GM21447 (cell line): ENCODE data around the gene ANKHD1.
"Not testable (repeated sequence)": the region's sequence is repeated elsewhere in the genome, so short reads cannot be mapped to it uniquely, and the experiment has no call there.

Experiments used
- ATAC-seq: cut with Tn5 transposase; IDR thresholded peaks from one replicate; pipeline ENCODE4 v1.9.1; 2021; ENCODE audit not compliant: unreplicated experiment

Gene ANKHD1

DNA sequence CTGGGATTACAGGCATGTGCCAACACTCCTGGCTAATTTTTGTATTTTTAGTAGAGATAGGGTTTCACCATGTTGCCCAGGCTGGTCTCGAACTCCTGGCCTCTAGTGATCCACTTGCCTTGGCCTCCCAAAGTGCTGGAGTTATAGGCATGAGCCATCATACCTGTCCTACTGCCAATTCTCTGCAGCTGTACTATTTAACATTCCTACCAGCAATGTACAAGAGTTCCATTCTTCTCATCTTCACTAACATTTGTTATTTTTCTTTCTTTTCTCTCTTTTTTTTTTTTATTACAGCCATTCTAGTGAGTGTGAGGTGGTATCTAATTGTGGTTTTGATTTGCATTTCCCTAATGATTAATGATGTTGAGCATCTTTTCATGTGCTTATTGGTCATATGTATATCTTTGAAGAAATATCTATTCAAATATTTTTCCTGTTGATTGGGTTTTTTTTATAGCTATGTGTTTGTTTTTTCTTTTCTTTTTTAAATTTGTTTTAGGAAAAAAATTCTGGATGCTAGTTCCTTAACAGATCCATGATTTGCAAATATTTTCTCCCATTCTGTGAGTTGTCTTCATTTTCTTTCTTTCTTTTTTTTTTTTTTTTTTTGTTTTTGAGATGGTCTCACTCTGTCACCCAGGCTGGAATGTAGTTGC lies 17.4 kb downstream of the ANKHD1 start:
- no peak for ATAC-seq

DNA sequence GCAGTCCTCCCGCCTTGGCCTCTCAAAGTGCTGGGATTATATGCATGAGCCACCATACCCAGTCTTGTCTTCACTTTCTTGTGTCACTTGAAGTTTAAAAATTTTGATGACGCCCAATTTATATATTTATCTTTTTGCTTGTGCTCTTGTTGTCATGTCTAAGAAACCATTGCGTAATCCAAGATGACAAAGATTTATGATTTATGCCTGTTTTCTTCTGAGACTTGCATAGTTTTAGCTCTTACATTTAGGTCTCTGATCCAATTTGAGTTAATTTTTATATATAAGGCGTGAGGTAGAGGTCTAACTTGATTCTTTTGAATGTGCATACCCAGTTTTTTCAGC lies 18.6 kb downstream of the ANKHD1 start:
- ATAC-seq: no peak

DNA sequence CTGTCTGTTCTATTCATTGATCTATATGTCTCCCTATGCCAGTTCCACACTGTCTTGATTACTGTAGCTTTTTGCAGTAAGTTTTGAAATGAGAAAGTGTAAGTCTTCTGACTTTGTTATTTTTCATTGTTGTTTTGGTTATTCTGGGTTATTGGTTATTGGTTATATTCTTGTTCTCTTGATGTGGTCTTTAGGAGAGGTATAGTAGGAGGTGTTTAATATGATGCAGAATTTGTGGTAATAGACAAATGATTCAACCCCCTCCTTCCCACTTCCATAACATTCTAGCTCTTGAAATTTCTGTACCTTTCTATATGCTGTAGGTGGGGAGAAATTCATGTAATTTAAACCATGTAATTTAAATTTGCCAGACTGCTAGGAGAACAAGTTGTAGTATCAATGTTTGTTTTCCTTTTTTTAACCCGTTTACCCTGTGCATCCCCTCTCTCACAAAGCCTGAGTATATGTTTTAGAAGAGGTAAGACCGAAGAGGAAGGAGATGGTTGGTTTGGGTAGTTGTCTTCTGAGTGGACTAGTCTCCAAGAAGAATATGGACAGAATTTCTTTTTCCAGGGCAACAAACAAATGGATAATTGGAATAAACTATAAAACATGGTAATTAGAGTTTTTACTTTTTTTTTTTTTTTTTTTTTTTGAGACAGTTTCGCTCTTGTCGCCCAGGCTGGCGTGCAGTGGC lies 19.2 kb downstream of the ANKHD1 start:
- ATAC-seq: no peak

DNA sequence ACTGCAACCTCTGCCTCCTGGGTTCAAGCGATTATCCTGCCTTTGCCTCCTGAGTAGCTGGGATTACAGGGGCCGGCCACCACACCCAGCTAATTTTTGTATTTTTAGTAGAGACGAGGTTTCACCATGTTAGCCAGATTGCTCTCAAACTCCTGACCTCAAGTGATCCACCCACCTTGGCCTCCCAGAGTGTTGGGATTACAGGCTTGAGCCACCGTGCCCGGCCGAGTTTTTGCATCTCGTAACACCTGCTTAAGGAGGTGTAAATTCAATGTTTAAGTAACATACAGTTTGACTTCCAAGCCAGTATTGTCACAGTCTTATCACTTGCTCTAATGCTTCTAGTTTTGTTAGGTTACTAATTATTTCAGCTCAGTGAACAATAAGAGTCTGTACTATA lies 19.7 kb downstream of the ANKHD1 start:
- not testable (repeated sequence) for ATAC-seq

DNA sequence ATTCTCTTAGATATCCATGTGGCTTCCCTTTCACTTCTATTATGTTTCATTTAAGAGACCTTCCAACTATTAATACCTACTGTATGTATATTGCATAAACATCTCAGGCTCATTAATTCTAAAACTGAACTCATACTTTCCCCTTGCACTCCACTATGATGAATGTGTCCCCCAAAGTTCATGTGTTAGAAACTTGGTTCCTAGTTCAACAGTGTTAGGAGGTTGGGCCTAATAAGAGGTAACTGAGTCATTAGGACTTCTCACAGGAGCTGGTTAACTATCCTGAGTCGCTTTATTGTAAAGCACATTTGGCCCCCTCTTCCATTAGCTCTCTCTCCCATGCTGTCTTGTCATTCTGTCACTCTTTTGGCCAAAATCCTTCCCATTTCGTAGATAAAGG lies 22.0 kb downstream of the ANKHD1 start:
- no peak for ATAC-seq

DNA sequence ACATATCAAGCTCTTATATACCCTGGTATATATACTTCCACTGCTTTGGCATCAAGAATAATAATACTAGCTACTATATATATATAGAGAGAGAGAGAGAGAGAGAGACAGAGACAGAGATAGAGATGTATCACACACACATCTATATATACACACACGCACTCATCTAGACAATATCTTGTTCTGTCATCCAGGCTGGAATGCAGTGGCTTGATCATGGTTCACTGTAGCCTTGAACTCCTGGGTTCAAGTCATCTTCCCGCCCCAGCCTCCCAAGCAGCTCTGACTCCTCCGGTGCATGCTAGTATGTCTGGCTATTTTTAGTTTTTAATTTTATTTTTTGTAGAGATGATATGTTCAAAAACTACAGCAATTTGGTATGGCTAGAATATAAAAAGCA lies 22.5 kb downstream of the ANKHD1 start:
- no peak for ATAC-seq

DNA sequence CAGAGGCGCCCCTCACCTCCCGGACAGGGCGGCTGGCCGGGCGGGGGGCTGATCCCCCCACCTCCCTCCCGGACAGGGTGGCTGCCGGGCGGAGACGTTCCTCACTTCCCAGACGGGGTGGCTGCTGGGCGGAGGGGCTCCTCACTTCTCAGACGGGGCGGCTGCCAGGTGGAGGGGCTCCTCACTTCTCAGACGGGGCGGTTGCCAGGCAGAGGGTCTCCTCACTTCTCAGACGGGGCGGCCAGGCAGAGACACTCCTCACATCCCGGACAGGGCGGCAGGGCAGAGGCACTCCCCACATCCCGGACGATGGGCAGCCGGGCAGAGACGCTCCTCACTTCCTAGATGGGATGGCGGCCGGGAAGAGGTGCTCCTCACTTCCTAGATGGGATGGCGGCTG lies 26.1 kb downstream of the ANKHD1 start:
- ATAC-seq: not testable (repeated sequence)

DNA sequence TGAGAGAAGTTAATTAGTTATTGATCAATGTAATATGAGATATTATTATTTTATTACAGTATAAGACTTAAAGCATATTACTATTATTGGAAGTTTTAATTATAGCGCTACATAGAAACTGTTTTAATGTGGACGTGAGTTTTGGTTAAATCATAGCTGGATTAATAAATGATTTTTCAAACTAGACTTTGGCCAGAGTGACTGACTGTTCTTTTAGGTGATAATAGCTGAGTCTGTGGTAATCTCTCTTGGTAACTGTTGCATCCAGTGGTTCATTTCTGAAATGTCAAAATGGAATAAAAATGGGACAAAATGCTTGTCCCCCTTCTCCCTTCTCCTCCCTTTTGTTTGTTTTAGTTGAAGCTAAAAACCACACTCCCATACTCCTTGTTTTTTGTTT lies 28.1 kb downstream of the ANKHD1 start:
- ATAC-seq: no peak

DNA sequence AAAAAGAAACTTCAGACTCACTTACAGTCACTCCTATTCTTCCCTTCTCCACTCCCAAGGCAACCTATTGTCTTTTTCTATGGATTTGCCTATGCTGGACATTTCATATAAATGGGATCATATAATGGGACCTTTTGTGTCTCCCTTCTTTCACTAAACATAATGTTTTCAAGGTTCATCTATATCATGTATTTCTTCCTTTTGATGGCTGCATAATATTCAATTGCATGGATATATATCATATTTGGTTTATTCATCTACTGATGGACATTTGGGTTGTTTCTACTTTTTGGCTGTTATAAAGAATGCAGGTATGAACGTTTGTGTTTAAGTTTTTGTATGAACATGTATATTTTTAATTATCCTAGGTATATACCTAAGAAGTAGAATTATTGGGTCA lies 30.6 kb downstream of the ANKHD1 start:
- ATAC-seq: no peak

DNA sequence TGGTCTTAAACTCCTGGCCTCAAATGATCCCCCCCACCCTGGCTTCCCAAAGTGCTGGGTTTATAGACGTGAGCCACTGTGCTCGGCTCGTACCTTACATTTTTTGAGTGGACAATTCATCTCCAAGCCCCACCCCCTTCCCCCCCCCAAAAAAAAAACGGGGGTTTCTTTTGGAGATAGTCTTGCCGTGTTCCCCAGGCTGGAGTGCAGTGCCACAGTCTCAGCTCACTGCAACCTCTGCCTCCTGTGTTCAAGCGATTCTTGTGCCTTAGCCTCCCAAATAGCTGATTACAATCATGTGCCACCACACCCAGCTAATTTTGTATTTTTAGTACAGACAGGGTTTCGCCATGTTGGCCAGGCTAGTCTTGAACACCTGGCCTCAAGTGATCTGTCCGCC lies 31.3 kb downstream of the ANKHD1 start:
- ATAC-seq: no peak

DNA sequence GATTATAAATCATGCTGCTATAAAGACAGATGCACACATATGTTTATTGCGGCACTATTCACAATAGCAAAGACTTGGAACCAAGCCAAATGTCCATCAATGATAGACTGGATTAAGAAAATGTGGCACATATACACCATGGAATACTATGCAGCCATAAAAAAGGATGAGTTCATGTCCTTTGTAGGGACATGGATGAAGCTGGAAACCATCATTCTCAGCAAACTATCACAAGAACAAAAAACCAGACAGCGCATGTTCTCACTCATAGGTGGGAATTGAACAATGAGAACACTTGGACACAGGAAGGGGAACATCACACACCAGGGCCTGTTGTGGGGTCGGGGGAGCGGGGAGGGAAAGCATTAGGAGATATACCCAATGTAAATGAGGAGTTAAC lies 55.7 kb downstream of the ANKHD1 start:
- ATAC-seq: not testable (repeated sequence)

DNA sequence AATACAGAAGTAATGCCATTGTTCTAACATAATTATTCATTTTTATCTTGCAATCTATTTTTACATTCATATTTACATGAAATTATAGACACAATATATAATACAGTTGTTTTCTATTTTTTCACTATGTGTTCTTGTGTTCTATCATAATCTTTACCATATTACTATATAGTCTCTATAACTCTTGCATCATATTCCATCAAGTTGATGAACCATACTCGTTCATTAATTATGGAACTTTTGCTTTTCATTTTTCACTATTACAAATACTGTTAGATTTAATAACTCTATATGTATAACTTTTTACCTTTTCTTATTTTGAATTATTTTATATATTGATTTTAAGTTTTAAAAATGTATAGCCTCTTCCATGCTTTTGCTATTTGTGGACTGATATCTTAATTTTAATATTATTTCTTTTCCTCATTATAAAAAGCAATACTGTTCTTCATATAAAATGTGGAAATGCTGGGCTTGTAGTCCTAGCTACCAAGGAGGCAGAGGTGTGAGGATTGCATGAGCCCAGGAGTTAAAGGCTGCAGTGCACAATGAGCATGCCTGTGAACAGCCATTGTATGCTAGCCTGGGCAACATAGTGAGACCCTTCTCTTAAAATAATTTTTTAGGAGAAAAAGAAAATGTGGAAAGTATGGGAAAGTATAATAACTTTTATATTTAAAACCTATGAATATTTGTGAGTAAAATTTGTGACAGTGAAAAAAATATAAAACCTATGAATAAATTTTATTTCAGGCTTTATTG lies 65.5 kb downstream of the ANKHD1 start:
- no peak for ATAC-seq

DNA sequence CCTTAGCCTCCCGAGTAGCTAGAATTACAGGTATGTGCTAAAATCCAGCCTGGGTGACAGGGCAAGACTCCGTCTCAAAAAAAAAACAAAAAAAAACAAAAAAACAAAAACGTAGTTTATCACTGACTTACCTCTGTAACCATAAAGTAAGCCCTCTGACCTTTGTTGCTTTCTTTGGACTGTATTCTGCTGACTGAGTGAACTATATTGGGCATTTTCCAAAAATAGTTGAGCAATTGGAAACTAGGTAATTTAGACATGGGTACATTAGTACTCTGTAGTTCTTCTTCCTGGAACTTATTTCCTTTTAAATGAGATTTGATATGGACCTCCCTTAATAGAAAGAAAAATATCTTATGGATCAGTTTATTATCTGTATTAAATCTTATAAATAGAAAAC lies 66.6 kb downstream of the ANKHD1 start:
- ATAC-seq: no peak

DNA sequence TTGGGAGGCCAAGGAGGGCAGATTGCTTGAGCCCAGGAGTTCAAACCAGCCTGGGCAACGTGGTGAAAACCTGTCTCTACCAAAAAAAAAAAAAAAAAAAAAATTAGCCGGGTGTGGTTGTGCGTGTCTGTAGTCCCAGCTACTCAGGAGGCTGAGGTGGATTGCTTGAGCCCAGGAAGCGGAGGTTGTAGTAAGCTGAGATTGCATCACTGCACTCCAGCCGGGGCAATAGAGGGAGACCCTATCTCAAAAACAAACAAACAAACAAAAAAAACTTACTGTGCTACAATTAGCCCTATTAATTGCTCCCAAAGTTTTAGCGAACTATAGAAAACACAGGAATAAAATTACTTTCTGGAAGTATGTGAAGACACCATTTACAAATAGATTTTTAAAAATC lies 67.6 kb downstream of the ANKHD1 start:
- no peak for ATAC-seq

DNA sequence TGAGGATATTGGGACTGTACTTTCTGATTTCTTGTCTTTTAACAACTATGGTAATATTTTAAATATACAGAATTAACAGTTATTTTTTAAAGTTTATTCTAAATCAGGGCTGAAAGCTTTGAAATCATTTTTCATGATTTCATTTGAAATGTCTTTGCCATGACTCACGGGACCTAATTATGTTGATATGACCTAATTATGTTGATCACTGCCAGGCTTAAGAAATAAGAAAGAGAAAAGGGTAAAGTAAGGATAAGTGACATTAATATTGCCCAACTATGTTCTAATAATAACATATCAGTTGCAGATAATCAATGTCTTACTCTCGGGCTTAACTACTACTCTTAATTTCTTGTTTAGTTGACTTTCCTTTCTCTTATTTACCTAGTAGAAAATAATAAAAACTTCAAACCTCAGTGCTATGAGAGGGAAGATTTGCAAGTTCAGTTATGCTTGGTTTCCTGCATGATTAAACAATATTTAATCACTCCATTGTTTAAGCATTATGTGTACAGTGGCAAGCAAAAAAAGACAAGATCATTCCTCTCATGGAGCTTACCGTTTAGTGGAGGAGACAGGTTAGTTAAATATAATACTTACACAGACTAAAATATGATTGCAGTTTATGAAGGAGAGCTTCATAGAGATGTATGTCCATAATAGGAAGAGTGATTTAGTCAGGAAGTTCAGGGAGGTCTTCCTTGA lies 78.8 kb downstream of the ANKHD1 start:
- ATAC-seq: no peak

DNA sequence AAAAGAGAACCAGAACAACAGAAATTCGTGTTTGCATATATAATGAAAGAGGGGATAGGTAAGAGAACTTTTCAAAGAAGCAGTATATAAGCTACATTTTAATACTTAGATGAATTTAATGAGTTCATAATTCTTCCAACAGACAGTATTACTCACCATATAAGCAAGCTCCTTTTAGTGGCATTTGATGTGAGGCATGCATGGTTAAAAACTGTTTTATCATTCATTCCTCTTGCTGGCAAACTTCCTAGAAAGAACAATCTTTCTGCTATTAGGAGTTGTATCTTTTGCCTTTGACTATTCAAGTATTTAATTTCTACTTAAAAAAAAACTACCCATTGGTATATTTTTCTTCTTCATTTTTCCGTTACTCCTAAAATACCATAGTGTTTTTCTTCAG lies 80.1 kb downstream of the ANKHD1 start:
- no peak for ATAC-seq

DNA sequence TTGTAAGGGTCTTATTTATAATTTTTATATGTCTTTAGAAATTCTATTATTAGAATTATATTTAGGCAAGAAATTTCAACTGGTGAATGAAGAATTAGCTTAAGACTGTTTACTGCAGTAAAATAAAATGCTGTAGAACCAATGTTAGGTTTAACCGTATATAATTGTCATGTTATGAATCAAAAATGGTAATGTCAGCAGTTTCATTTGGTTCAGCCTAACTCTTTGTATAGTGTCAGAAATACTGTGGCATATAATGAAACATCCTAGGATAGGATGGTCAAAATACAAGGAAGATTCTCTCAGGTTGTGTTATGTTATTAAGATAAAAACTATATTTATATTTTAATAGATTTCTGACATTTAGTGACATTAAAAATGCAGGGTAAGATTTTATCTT lies 81.4 kb downstream of the ANKHD1 start:
- ATAC-seq: no peak

DNA sequence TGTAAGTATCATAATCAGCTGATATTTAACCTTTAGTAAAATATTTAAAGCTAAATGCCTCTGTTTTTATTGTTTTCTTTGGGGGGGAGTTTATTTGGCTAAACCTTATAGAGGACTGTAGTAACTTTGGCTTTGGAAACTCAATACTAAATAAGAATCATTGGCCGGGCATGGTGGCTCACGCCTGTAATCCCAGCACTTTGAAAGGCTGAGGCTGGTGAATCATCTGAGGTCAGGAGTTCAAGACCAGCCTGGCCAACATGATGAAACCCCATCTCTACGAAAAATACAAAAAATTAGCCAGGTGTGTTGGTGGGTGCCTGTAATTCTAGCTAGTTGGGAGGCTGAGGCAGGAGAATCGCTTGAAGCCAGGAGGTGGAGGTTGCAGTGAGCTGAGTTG lies 86.5 kb downstream of the ANKHD1 start:
- not testable (repeated sequence) for ATAC-seq

DNA sequence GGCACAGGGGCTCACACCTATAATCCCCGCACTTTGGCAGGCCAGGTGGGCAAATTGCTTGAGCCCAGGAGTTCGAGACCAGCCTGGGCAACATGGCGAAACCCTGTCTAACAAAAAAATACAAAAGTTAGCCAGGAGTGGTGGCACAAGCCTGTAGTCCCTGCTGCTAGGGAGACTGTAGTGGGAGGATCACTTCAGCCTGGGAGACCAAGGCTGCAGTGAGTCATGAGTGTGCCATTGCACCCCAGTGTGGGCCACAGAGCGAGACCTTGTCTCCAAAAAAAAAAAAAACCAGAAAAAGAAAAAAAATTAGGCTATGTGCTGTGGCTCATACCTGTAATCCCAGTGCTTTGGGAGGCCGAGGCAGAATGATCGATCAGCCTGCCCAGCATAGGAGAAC lies 87.3 kb downstream of the ANKHD1 start:
- no peak for ATAC-seq

DNA sequence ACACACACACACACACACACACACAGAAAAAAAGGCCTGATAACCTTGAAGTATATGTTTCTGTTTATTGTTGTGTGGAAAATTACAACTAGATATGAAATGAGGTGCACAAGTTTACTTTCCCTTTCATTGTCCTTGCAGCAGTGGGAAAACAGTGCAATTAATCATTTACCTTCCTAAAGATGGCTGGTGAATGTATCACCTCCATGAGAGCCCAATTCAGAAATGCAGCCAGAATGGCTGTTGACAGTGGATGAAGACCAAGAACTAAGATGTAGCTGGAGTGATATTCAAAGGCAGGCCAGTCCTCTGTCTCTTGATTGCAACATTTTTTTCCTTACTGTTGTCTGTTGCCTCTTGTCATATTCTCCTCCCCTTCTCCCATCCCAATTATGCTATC lies 96.3 kb downstream of the ANKHD1 start:
- no peak for ATAC-seq

DNA sequence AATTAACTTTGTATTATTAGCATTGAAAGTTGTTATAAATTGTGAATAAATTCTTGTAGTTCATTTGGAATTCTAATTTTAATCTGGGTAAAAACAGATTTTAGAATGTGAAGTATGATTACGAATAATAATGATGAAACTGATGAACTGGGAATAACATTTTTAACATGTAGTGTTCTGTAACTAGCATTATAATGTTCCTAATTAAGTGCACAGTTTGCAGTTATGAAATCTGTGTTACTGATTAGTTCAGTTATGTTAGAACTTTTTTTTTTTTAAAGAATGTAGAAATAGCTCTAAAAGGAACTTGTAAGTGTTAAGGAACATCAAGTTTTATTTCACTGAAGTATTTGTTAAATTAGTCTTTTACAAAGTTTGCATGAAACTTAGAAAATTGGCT lies 97.0 kb downstream of the ANKHD1 start:
- ATAC-seq: no peak

DNA sequence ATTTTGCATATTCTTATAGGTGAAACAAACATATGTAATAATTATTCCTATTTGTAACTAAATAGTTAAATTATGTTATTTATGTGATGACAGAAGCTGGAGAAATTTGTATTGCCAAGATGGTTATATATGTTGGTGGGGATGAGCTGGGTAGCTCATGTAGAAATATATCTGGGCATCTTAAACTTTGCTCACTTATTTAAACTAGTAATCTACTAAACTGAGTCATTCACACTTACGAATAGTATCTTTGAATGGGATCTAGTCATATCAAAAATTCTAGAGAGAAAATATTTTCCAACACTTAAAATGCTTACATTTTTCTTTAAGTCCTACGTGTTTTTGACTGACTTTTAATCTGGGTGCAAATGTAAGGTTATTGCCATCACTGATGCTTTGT lies 101.2 kb downstream of the ANKHD1 start:
- no peak for ATAC-seq
